Ishikawa (cell line): ENCODE measurements around the gene UBE2A.

ENCODE experiments used
- CEBPB ChIP-seq: IDR thresholded peaks from 2 replicates; pipeline ENCODE4 v1.6.1; 2012
- CREB1 ChIP-seq: IDR thresholded peaks from 2 replicates; pipeline ENCODE4 v1.6.1; 2012; ENCODE audit warnings: low read depth
- EGR1 ChIP-seq: IDR thresholded peaks from 2 replicates; pipeline ENCODE4 v1.6.1; 2012
- EP300 ChIP-seq: IDR thresholded peaks from 2 replicates; pipeline ENCODE4 v1.6.1; 2012; ENCODE audit warnings: borderline replicate concordance
- FOXM1 ChIP-seq: IDR thresholded peaks from 2 replicates; pipeline ENCODE4 v1.6.1; 2012; ENCODE audit warnings: low read depth, borderline replicate concordance
- NFIC ChIP-seq: IDR thresholded peaks from 2 replicates; pipeline ENCODE4 v1.6.1; 2012
- RAD21 ChIP-seq: IDR thresholded peaks from 2 replicates; pipeline ENCODE4 v1.6.1; 2012; ENCODE audit warnings: low read depth
- REST ChIP-seq: IDR thresholded peaks from 2 replicates; pipeline ENCODE4 v1.6.1; 2012; ENCODE audit warnings: low read depth, mild to moderate bottlenecking
- TAF1 ChIP-seq: IDR thresholded peaks from 2 replicates; pipeline ENCODE4 v1.6.1; 2012; ENCODE audit warnings: low read depth, mild to moderate bottlenecking
- TCF12 ChIP-seq: IDR thresholded peaks from 2 replicates; pipeline ENCODE4 v1.6.1; 2012; ENCODE audit warnings: low read depth
- TEAD4 ChIP-seq: IDR thresholded peaks from 2 replicates; pipeline ENCODE4 v1.6.1; 2012
- YY1 ChIP-seq: IDR thresholded peaks from 2 replicates; pipeline ENCODE4 v1.6.1; 2012; ENCODE audit warnings: low read depth
- ZBTB7A ChIP-seq: IDR thresholded peaks from 2 replicates; pipeline ENCODE4 v1.6.1; 2012; ENCODE audit warnings: low read depth
- TF ChIP-seq, protein P1 (sequence below): IDR thresholded peaks from 2 replicates; pipeline ENCODE4 v1.6.1; 2012
- TF ChIP-seq, protein P2 (sequence below): IDR thresholded peaks from 2 replicates; pipeline ENCODE4 v1.6.1; 2012

Gene UBE2A

GRCh38 chrX:119624417-119624816 lies 50.1 kb downstream of the UBE2A start:
- TF ChIP-seq TCF12 (no peak), CEBPB (no peak), FOXM1 (no peak), YY1 (no peak), NFIC (no peak), TAF1 (no peak), EP300 (no peak), EGR1 (no peak), RAD21 (no peak)
- TF ChIP-seq, protein P1, sequence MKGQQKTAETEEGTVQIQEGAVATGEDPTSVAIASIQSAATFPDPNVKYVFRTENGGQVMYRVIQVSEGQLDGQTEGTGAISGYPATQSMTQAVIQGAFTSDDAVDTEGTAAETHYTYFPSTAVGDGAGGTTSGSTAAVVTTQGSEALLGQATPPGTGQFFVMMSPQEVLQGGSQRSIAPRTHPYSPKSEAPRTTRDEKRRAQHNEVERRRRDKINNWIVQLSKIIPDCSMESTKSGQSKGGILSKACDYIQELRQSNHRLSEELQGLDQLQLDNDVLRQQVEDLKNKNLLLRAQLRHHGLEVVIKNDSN: no peak

DNA sequence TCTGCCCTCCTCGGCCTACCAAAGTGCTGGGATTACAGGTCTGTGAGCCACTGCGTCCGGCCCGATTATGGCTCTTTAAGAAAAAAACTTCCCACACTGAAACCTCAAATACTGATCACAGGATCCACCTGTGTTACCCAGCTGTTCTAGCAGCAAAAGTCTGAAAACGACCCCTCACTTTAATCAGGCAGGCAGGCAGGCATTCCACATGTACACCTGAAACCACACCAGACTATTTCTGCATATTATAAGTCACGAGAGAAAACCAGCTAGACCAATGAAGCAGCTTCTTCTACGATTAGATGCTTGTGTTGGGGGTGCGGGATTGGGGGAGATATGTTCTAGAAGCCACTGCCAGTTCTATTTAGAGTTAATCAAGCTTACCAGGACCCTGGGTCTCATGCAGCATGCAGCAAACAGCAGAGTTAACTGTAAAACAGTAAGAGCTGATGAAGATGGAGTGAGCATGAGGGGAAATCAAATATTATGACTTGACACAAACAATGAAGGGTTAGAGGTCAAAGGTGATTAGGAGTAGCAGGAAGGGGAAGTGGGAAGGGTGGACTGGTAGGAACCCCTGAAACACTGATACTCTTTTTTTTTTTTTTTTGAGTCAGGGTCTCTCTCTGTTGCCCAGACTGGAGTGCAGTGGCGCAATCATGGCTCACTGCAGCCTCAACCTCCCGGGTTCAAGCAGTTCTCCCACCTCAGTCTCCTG lies 50.7 kb downstream of the UBE2A start:
- TF ChIP-seq NFIC (no peak), FOXM1 (no peak), CREB1 (no peak), REST (no peak), EP300 (no peak), CEBPB (no peak)
- TF ChIP-seq, protein P1: no peak

DNA sequence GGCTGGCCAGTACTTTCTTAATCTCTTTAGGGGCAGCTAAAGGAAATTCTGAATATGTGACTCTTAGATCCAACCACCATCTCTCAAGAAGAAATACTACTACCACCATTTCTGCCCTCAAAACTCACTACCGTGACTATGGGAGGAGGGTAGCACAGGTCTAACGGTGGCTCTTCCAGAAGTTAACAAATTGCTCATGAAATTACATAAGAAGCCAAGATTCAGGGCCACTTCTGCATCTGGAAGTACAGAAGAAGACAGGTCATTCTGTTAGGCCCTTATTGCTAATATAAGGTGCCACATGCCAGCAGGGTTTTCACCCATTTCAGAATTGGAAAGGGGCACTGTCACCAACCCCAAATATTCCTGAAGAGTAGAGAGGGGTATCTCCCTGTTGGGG lies 51.5 kb downstream of the UBE2A start:
- TF ChIP-seq YY1: no peak
- TF ChIP-seq TCF12: no peak
- no peak for TF ChIP-seq EP300
- no peak for TF ChIP-seq FOXM1
- TF ChIP-seq RAD21: no peak
- TF ChIP-seq CREB1: no peak
- no peak for TF ChIP-seq NFIC
- TF ChIP-seq, protein P1: no peak
- no peak for TF ChIP-seq TAF1
- TF ChIP-seq REST: no peak
- no peak for TF ChIP-seq TEAD4
- TF ChIP-seq ZBTB7A: no peak
- TF ChIP-seq EGR1: no peak
- TF ChIP-seq, protein P2, sequence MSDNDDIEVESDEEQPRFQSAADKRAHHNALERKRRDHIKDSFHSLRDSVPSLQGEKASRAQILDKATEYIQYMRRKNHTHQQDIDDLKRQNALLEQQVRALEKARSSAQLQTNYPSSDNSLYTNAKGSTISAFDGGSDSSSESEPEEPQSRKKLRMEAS: no peak
- no peak for TF ChIP-seq CEBPB
